ENCODE data around the gene PLAC8.

Gene PLAC8

GRCh38 chr4:83104991-83105390 is 9.5 kb downstream of the PLAC8 start:
- ChIA-PET CTCF (interaction anchor here (0.5 to 0.7 kb wide), 2 partner anchors 31 to 260 kb away, joined by 3 to 4 read pairs; no protein-coding TSS in a partner anchor), POLR2A (no interaction called here)
- H3K4me1 ChIP-seq (ENCODE audit: control insufficient read depth, insufficient read depth, low read length), result no peaks in the 10 kb centered on the region
- H3K4me3 ChIP-seq (ENCODE audit: low read depth, low read length), result no peak overlapping the region
- H3K36me3 ChIP-seq (ENCODE audit: control insufficient read depth in 2 of 2, insufficient read depth in 1 of 2, low read length in 2 of 2), result no peaks in the 10 kb centered on the region
- no peak for TF ChIP-seq ATF2 (tag by site-specific recombination; IDR thresholded peaks at IDR 0.05; ENCODE audit: low read depth)
- TF ChIP-seq ZNF248 (tag by site-specific recombination; IDR thresholded peaks at IDR 0.05), result no peak
- no peak for TF ChIP-seq ZNF138 (tag by site-specific recombination; IDR thresholded peaks at IDR 0.05; ENCODE audit: borderline replicate concordance)
- no peak for TF ChIP-seq ZNF202 (tag by site-specific recombination; IDR thresholded peaks at IDR 0.05; ENCODE audit: borderline replicate concordance)
- no peak for TF ChIP-seq ZNF221 (tag by site-specific recombination; IDR thresholded peaks at IDR 0.05; ENCODE audit: borderline replicate concordance)
- no peak for TF ChIP-seq ZNF140 (tag by site-specific recombination; IDR thresholded peaks at IDR 0.05)
- TF ChIP-seq ZNF404 (tag by site-specific recombination; IDR thresholded peaks at IDR 0.05), result no peak
- no peak for TF ChIP-seq INSM2 (tag by site-specific recombination; IDR thresholded peaks at IDR 0.05)
- no peaks in the 10 kb centered on the region for H3K9me3 ChIP-seq (ENCODE audit: control insufficient read depth, insufficient read depth, low read depth, low read length)
- H3K27ac ChIP-seq (ENCODE audit: extremely low read depth, low read depth, low read length), result no peak overlapping the region

DNA sequence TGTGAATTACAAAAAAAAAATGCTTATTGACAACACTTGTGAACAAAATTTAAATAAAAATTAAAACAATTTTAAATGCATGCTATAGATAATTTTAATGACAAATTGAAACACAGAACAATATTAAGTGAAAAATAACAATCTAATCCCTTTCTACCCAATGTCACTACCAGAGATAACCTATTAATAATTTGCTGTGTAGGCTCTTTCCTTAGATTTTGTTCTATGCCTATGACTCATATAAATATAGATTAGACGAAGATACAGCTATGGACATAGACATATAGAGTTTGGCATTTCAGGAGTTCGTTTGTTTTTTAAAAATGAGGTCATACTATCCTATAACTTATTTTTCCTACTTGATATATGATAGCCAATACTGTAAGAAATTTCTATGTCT is 18.1 kb downstream of the PLAC8 start:
- H3K9me3 ChIP-seq (ENCODE audit: control insufficient read depth, insufficient read depth, low read depth, low read length), result no peaks in the 10 kb centered on the region
- no peak overlapping the region for H3K27ac ChIP-seq (ENCODE audit: extremely low read depth, low read depth, low read length)
- no peak overlapping the region for H3K4me3 ChIP-seq (ENCODE audit: low read depth, low read length)
- CTCF ChIA-PET, result interaction anchor here (0.7 to 1.7 kb wide), 3 partner anchors 14 to 164 kb away, joined by 3 to 4 read pairs (median 3); no protein-coding TSS in a partner anchor
- no peak for TF ChIP-seq KLF9 (tag by site-specific recombination; IDR thresholded peaks at IDR 0.05; ENCODE audit: low read depth)
- peak; percentile 36; the same call in 1 of the 2 replicates for TF ChIP-seq ATF2 (tag by site-specific recombination; IDR thresholded peaks at IDR 0.05; ENCODE audit: low read depth)
- H3K36me3 ChIP-seq (ENCODE audit: control insufficient read depth in 2 of 2, insufficient read depth in 1 of 2, low read length in 2 of 2), result no peaks in the 10 kb centered on the region
- no peaks in the 10 kb centered on the region for H3K4me1 ChIP-seq (ENCODE audit: control insufficient read depth, insufficient read depth, low read length)
- POLR2A ChIA-PET, result interaction anchor here (0.6 kb wide), 2 partner anchors 22 kb away, joined by 5 read pairs; no protein-coding TSS in a partner anchor

- no peaks in the 10 kb centered on the region for H3K4me1 ChIP-seq (ENCODE audit: control insufficient read depth, insufficient read depth, low read length)
- ChIA-PET POLR2A (no interaction called here), CTCF (no interaction called here)
- H3K9me3 ChIP-seq (ENCODE audit: control insufficient read depth, insufficient read depth, low read depth, low read length), result no peaks in the 10 kb centered on the region
- no peaks in the 10 kb centered on the region for H3K36me3 ChIP-seq (ENCODE audit: control insufficient read depth in 2 of 2, insufficient read depth in 1 of 2, low read length in 2 of 2)
- no peak overlapping the region for H3K27ac ChIP-seq (ENCODE audit: extremely low read depth, low read depth, low read length)
- H3K4me3 ChIP-seq (ENCODE audit: low read depth, low read length), result no peak overlapping the region
- TF ChIP-seq TCF7L2 (IDR thresholded peaks at IDR 0.05; ENCODE audit: borderline replicate concordance, low read depth, low read length) (no peak), ZBTB49 (tag by site-specific recombination; IDR thresholded peaks at IDR 0.05; ENCODE audit: low read depth) (no peak), HIC1 (tag by site-specific recombination; IDR thresholded peaks at IDR 0.05) (no peak), ZNF311 (tag by site-specific recombination; IDR thresholded peaks at IDR 0.05; ENCODE audit: borderline replicate concordance) (no peak), ZNF510 (tag by site-specific recombination; IDR thresholded peaks at IDR 0.05; ENCODE audit: insufficient replicate concordance) (no peak), ZNF335 (tag by site-specific recombination; conservative IDR thresholded peaks at IDR 0.05) (no peak), ZNF544 (tag by site-specific recombination; IDR thresholded peaks at IDR 0.05) (no peak), MZF1 (tag by site-specific recombination; IDR thresholded peaks at IDR 0.05; ENCODE audit: borderline replicate concordance) (no peak), ZNF324 (tag by site-specific recombination; IDR thresholded peaks at IDR 0.05) (no peak), ZNF610 (tag by site-specific recombination; IDR thresholded peaks at IDR 0.05; ENCODE audit: borderline replicate concordance) (no peak), MEIS1 (CRISPR knock-in tag; IDR thresholded peaks at IDR 0.05; ENCODE audit: borderline replicate concordance) (no peak), TRIM28 (IDR thresholded peaks at IDR 0.05; ENCODE audit: borderline replicate concordance, low read length) (no peak)
Observed at GRCh38 chr4:83093060-83093640, 21.4 kb downstream of the PLAC8 start.

Data from HEK293 (cell line).